ENCODE measurements around the gene PARVA.

The PARVA gene

GRCh38 chr11:12432507-12432906, 55.1 kb downstream of the PARVA start:
- Histone ChIP-seq H3K4me1 (ENCODE audit: control insufficient read depth, insufficient read depth, low read depth, low read length) (peaks cover 20% of the 10 kb centered on the region), H2BK12ac (ENCODE audit: low read length in 2 of 2) (no peak overlapping the region), H3K4me3 (ENCODE audit: insufficient read depth in 1 of 2, low read depth in 1 of 2, low read length in 2 of 2) (no peak overlapping the region), H2AK5ac (ENCODE audit: low read length, severe bottlenecking) (peak overlapping the region; percentile 90), H3K27me3 (ENCODE audit: control insufficient read depth in 1 of 2, insufficient read depth in 1 of 2, low read length in 2 of 2) (no peaks in the 10 kb centered on the region), H3K14ac (ENCODE audit: low read length in 2 of 2) (no peak overlapping the region), H2BK120ac (ENCODE audit: low read depth, low read length) (peak overlapping the region; percentile 57), H3K4ac (ENCODE audit: low read depth in 1 of 2, low read length in 2 of 2) (no peak overlapping the region), H4K91ac (ENCODE audit: low read length) (no peak overlapping the region), H2BK15ac (ENCODE audit: low read depth, poor library complexity, severe bottlenecking) (no peak overlapping the region), H3K4me2 (ENCODE audit: low read length, poor library complexity, severe bottlenecking) (no peak overlapping the region), H3K36me3 (ENCODE audit: control insufficient read depth in 1 of 2, insufficient read depth in 2 of 2, low read depth in 1 of 2, low read length in 2 of 2) (peaks cover 0 to 9% of the 10 kb centered on the region in 2 experiments), H3K9ac (ENCODE audit: low read length) (peak overlapping the region; percentile 80), H3K27ac (ENCODE audit: low read length, poor library complexity, severe bottlenecking) (peak overlapping the region; percentile 39), H3K18ac (ENCODE audit: low read depth in 1 of 2, low read length in 2 of 2) (peak overlapping the region in 1 of 2 experiments; percentile 45), H3K9me3 (ENCODE audit: control insufficient read depth, low read length) (no peaks in the 10 kb centered on the region), H4K8ac (ENCODE audit: low read length) (no peak overlapping the region), H3K23ac (ENCODE audit: low read length in 2 of 2) (no peak overlapping the region), H3K79me1 (replicated peaks; ENCODE audit: low read length, poor library complexity, severe bottlenecking) (peaks cover 25% of the 10 kb centered on the region), H2BK5ac (ENCODE audit: low read depth, low read length, poor library complexity, severe bottlenecking) (no peak overlapping the region), H2AFZ (ENCODE audit: low read depth, low read length) (no peak overlapping the region)
- DNase-seq, result no peak
- WGBS, result 98% methylated on average over 6 of the region's 6 CpGs

- no peak overlapping the region for H4K8ac ChIP-seq (ENCODE audit: low read length)
- H3K27me3 ChIP-seq (ENCODE audit: control insufficient read depth in 1 of 2, insufficient read depth in 1 of 2, low read length in 2 of 2), result no peaks in the 10 kb centered on the region
- peak overlapping the region in 1 of 2 experiments; percentile 14 for H3K4me3 ChIP-seq (ENCODE audit: insufficient read depth in 1 of 2, low read depth in 1 of 2, low read length in 2 of 2)
- no peak overlapping the region for H2AK5ac ChIP-seq (ENCODE audit: low read length, severe bottlenecking)
- no peak overlapping the region for H2BK5ac ChIP-seq (ENCODE audit: low read depth, low read length, poor library complexity, severe bottlenecking)
- H3K36me3 ChIP-seq (ENCODE audit: control insufficient read depth in 1 of 2, insufficient read depth in 2 of 2, low read depth in 1 of 2, low read length in 2 of 2), result peaks cover 0 to 11% of the 10 kb centered on the region in 2 experiments
- peak overlapping the region; percentile 90 for H3K27ac ChIP-seq (ENCODE audit: low read length, poor library complexity, severe bottlenecking)
- no peak overlapping the region for H3K14ac ChIP-seq (ENCODE audit: low read length in 2 of 2)
- DNase-seq, result no peak
- H2BK120ac ChIP-seq (ENCODE audit: low read depth, low read length), result no peak overlapping the region
- H3K4ac ChIP-seq (ENCODE audit: low read depth in 1 of 2, low read length in 2 of 2), result no peak overlapping the region
- no peaks in the 10 kb centered on the region for H3K9me3 ChIP-seq (ENCODE audit: control insufficient read depth, low read length)
- WGBS, result 53% methylated on average over 3 of the region's 3 CpGs
- H3K23ac ChIP-seq (ENCODE audit: low read length in 2 of 2), result no peak overlapping the region
- H2AFZ ChIP-seq (ENCODE audit: low read depth, low read length), result no peak overlapping the region
- H3K4me2 ChIP-seq (ENCODE audit: low read length, poor library complexity, severe bottlenecking), result no peak overlapping the region
- peaks cover 22% of the 10 kb centered on the region for H3K79me1 ChIP-seq (replicated peaks; ENCODE audit: low read length, poor library complexity, severe bottlenecking)
- H3K9ac ChIP-seq (ENCODE audit: low read length), result peak overlapping the region; percentile 80
- H3K4me1 ChIP-seq (ENCODE audit: control insufficient read depth, insufficient read depth, low read depth, low read length), result peaks cover 20% of the 10 kb centered on the region
- no peak overlapping the region for H4K91ac ChIP-seq (ENCODE audit: low read length)
- H2BK15ac ChIP-seq (ENCODE audit: low read depth, poor library complexity, severe bottlenecking), result no peak overlapping the region
- no peak overlapping the region for H3K18ac ChIP-seq (ENCODE audit: low read depth in 1 of 2, low read length in 2 of 2)
- H2BK12ac ChIP-seq (ENCODE audit: low read length in 2 of 2), result no peak overlapping the region
These were observed 55.8 kb downstream of the PARVA start for GRCh38 chr11:12433121-12433520.

GRCh38 chr11:12433571-12434324, 56.4 kb downstream of the PARVA start:
- Histone ChIP-seq H3K18ac (ENCODE audit: low read depth in 1 of 2, low read length in 2 of 2) (peak overlapping the region; percentile 82 to 98), H3K27me3 (ENCODE audit: control insufficient read depth in 1 of 2, insufficient read depth in 1 of 2, low read length in 2 of 2) (no peaks in the 10 kb centered on the region), H3K4me1 (ENCODE audit: control insufficient read depth, insufficient read depth, low read depth, low read length) (peaks cover 20% of the 10 kb centered on the region), H3K36me3 (ENCODE audit: control insufficient read depth in 1 of 2, insufficient read depth in 2 of 2, low read depth in 1 of 2, low read length in 2 of 2) (peaks cover 0 to 11% of the 10 kb centered on the region in 2 experiments), H3K4me3 (ENCODE audit: insufficient read depth in 1 of 2, low read depth in 1 of 2, low read length in 2 of 2) (peak overlapping the region in 1 of 2 experiments; percentile 14), H3K9me3 (ENCODE audit: control insufficient read depth, low read length) (no peaks in the 10 kb centered on the region), H2BK12ac (ENCODE audit: low read length in 2 of 2) (peak overlapping the region; percentile 75 to 91), H2AK5ac (ENCODE audit: low read length, severe bottlenecking) (peak overlapping the region; percentile 93), H3K27ac (ENCODE audit: low read length, poor library complexity, severe bottlenecking) (peak overlapping the region; percentile 90), H4K91ac (ENCODE audit: low read length) (peak overlapping the region; percentile 88), H2BK15ac (ENCODE audit: low read depth, poor library complexity, severe bottlenecking) (peak overlapping the region; percentile 90), H2BK5ac (ENCODE audit: low read depth, low read length, poor library complexity, severe bottlenecking) (peak overlapping the region; percentile 74), H2AFZ (ENCODE audit: low read depth, low read length) (no peak overlapping the region), H3K79me1 (replicated peaks; ENCODE audit: low read length, poor library complexity, severe bottlenecking) (peaks cover 21% of the 10 kb centered on the region), H3K9ac (ENCODE audit: low read length) (peak overlapping the region; percentile 80), H3K23ac (ENCODE audit: low read length in 2 of 2) (peak overlapping the region in 1 of 2 experiments; percentile 5), H3K4me2 (ENCODE audit: low read length, poor library complexity, severe bottlenecking) (peak overlapping the region; percentile 17), H2BK120ac (ENCODE audit: low read depth, low read length) (peak overlapping the region; percentile 94), H3K4ac (ENCODE audit: low read depth in 1 of 2, low read length in 2 of 2) (peak overlapping the region; percentile 92 to 95), H3K14ac (ENCODE audit: low read length in 2 of 2) (peak overlapping the region in 1 of 2 experiments; percentile 53), H4K8ac (ENCODE audit: low read length) (peak overlapping the region; percentile 91)
- WGBS, result 29% methylated on average over 16 of the region's 16 CpGs
- DNase-seq, result peak; percentile 92

- 64% methylated on average over 4 of the region's 4 CpGs for WGBS
- Histone ChIP-seq H2BK15ac (ENCODE audit: low read depth, poor library complexity, severe bottlenecking) (peak overlapping the region; percentile 90), H2BK5ac (ENCODE audit: low read depth, low read length, poor library complexity, severe bottlenecking) (peak overlapping the region; percentile 62)
These were observed 56.9 kb downstream of the PARVA start for GRCh38 chr11:12434325-12434654.

More at GRCh38 chr11:12434325-12434654, 56.9 kb downstream of the PARVA start:
- Histone ChIP-seq H3K27me3 (ENCODE audit: control insufficient read depth in 1 of 2, insufficient read depth in 1 of 2, low read length in 2 of 2) (no peaks in the 10 kb centered on the region), H3K18ac (ENCODE audit: low read depth in 1 of 2, low read length in 2 of 2) (peak overlapping the region; percentile 82 to 98), H3K79me1 (replicated peaks; ENCODE audit: low read length, poor library complexity, severe bottlenecking) (peaks cover 26% of the 10 kb centered on the region), H3K27ac (ENCODE audit: low read length, poor library complexity, severe bottlenecking) (peak overlapping the region; percentile 90), H2AFZ (ENCODE audit: low read depth, low read length) (no peak overlapping the region), H3K23ac (ENCODE audit: low read length in 2 of 2) (peak overlapping the region in 1 of 2 experiments; percentile 5), H4K8ac (ENCODE audit: low read length) (peak overlapping the region; percentile 91), H4K91ac (ENCODE audit: low read length) (peak overlapping the region; percentile 88), H3K4me1 (ENCODE audit: control insufficient read depth, insufficient read depth, low read depth, low read length) (peaks cover 17% of the 10 kb centered on the region), H3K4me3 (ENCODE audit: insufficient read depth in 1 of 2, low read depth in 1 of 2, low read length in 2 of 2) (no peak overlapping the region), H2BK12ac (ENCODE audit: low read length in 2 of 2) (peak overlapping the region; percentile 75 to 91), H3K14ac (ENCODE audit: low read length in 2 of 2) (peak overlapping the region in 1 of 2 experiments; percentile 53), H3K9ac (ENCODE audit: low read length) (peak overlapping the region; percentile 80), H2BK120ac (ENCODE audit: low read depth, low read length) (peak overlapping the region; percentile 94), H3K9me3 (ENCODE audit: control insufficient read depth, low read length) (no peaks in the 10 kb centered on the region), H2AK5ac (ENCODE audit: low read length, severe bottlenecking) (peak overlapping the region; percentile 93), H3K36me3 (ENCODE audit: control insufficient read depth in 1 of 2, insufficient read depth in 2 of 2, low read depth in 1 of 2, low read length in 2 of 2) (peaks cover 0 to 14% of the 10 kb centered on the region in 2 experiments), H3K4me2 (ENCODE audit: low read length, poor library complexity, severe bottlenecking) (peak overlapping the region; percentile 13), H3K4ac (ENCODE audit: low read depth in 1 of 2, low read length in 2 of 2) (peak overlapping the region; percentile 92 to 95)
- DNase-seq, result peak; percentile 83
